Body of pancreas (tissue), 4 donors: Measurements from ENCODE around the gene KLHDC9. TPM values are rescaled to one million over a fixed set of nuclear protein-coding genes. Genes with fewer than 3 reads are reported as not detected.
A peak's percentile ranks its signal among the peaks of the same experiment; 100 is the strongest.

Experiments used
- ATAC-seq: fragments of 150-250 bp; one replicate; pipeline ENCODE4 v1.9.1; 2016
- DNase-seq, 4 donors: peaks; one replicate each; pipeline ENCODE4 v3.0.0-alpha.2; 2019
- H3K27ac ChIP-seq, 4 donors: fragments of 200-600 bp; sonication (generic); 1 replicate in 3 of 4; 2 replicates in 1 of 4; pipeline versions ENCODE4 v1.5.1 to v1.6.1; 2016 to 2019; ENCODE audit warnings: mild to moderate bottlenecking in 1 of 4, mixed read lengths in 1 of 4, moderate library complexity in 1 of 4
- H3K27me3 ChIP-seq, 2 donors: fragments of 200-600 bp; sonication (generic); one replicate each; pipeline ENCODE4 v1.6.0; 2016; ENCODE audit warnings: mild to moderate bottlenecking in 1 of 2
- H3K36me3 ChIP-seq, 2 donors: fragments of 200-600 bp; sonication (generic); replicated peaks in 1 of 2; 2 replicates each; pipeline ENCODE4 v1.5.1; 2016; ENCODE audit warnings: low read depth in 2 of 2; ENCODE audit not compliant: insufficient read depth in 1 of 2
- H3K4me1 ChIP-seq: fragments of 200-600 bp; sonication (generic); one replicate; pipeline ENCODE4 v1.6.0; 2016
- H3K4me3 ChIP-seq, 2 donors: fragments of 200-600 bp; sonication (generic); 1 replicate in 1 of 2; 2 replicates in 1 of 2; pipeline ENCODE4 v1.5.1; 2016 to 2019
- H3K9me3 ChIP-seq, 3 donors: fragments of 200-600 bp; sonication (generic); 1 replicate in 2 of 3; 2 replicates in 1 of 3; pipeline ENCODE4 v1.5.1; 2016
- CTCF ChIP-seq, 7 experiments: fragments of 450-650 bp in 4 of 7; fragments of 200-600 bp in 3 of 7; sonication (generic) in 3 of 7; IDR thresholded peaks; one replicate each; pipeline ENCODE4 v1.5.1; 2016 to 2019; ENCODE audit warnings: antibody characterized with exemption in 7 of 7
- POLR2A ChIP-seq, 3 donors: fragments of 450-650 bp; IDR thresholded peaks; one replicate each; pipeline ENCODE4 v1.6.1; 2016; ENCODE audit warnings: antibody characterized with exemption in 3 of 3, mild to moderate bottlenecking in 2 of 3
- WGBS, 2 donors: methylation state at CpG; one replicate each; pipeline ENCODE4 v1.1.5; 2017; 5-methylcytosine and 5-hydroxymethylcytosine counted together
- intact Hi-C: fragments of 100-400 bp; cut with DNase I; formaldehyde crosslinking; loops from one replicate; pipeline ENCODE4 v1.15.1; 2023
- total RNA-seq, 2 donors: library from RNA; depleted of rRNA; stranded (reverse); fragments of >200 nt; gene quantifications; one replicate each; pipeline ENCODE4 v1.1.0, GENCODE V29; 2016

The KLHDC9 gene
- total RNA-seq, 2 donors from 2014 or later: 13.5 to 22.7 TPM

GRCh38 chr1:161084597-161084988 is 13.6 kb upstream of the KLHDC9 start:
- Histone ChIP-seq H3K4me1 (peaks cover 70% of the 10 kb centered on the region), H3K36me3 (no peaks in the 10 kb centered on the region), H3K9me3 (no peaks in the 10 kb centered on the region), H3K4me3 (no peak overlapping the region), H3K27me3 (no peaks in the 10 kb centered on the region), H3K27ac (peak overlapping the region; percentile 70 to 84 (median 82))
- ATAC-seq (no peak), DNase-seq (no peak)
- intact Hi-C loops: no loop called here
- WGBS, 2 donors: 83 to 85% methylated on average over 1 of the region's 1 CpG
- TF ChIP-seq POLR2A (IDR thresholded peaks at IDR 0.05) (no peak), CTCF (IDR thresholded peaks at IDR 0.05) (no peak)

- intact Hi-C loops: no loop called here
- Histone ChIP-seq H3K4me1 (peaks cover 75% of the 10 kb centered on the region), H3K4me3 (no peak overlapping the region), H3K36me3 (no peaks in the 10 kb centered on the region), H3K27ac (peak overlapping the region in 2 of 4 donors; percentile 70 to 84), H3K9me3 (no peaks in the 10 kb centered on the region), H3K27me3 (no peaks in the 10 kb centered on the region)
- 64% methylated on average over 2 of the region's 2 CpGs; no CpG with 5 or more reads in 1 of the 2 donors for WGBS, 2 donors
- DNase-seq (no peak), ATAC-seq (no peak)
- TF ChIP-seq POLR2A (IDR thresholded peaks at IDR 0.05) (no peak), CTCF (IDR thresholded peaks at IDR 0.05) (no peak)
These were observed 13.0 kb upstream of the KLHDC9 start for GRCh38 chr1:161085165-161085564.

- Histone ChIP-seq H3K4me3 (no peak overlapping the region), H3K4me1 (peaks cover 78% of the 10 kb centered on the region), H3K9me3 (no peaks in the 10 kb centered on the region), H3K27ac (peak overlapping the region in 1 of 4 donors; percentile 13), H3K36me3 (no peaks in the 10 kb centered on the region), H3K27me3 (no peaks in the 10 kb centered on the region)
- 77 to 88% methylated on average over 4 of the region's 4 CpGs for WGBS, 2 donors
- TF ChIP-seq POLR2A (IDR thresholded peaks at IDR 0.05) (no peak), CTCF (IDR thresholded peaks at IDR 0.05) (no peak)
- DNase-seq: no peak
- ATAC-seq: no peak
- intact Hi-C loops: no loop called here
These were observed 11.7 kb upstream of the KLHDC9 start for GRCh38 chr1:161086457-161086856.

GRCh38 chr1:161088587-161089110 is 9.5 kb upstream of the KLHDC9 start:
- Histone ChIP-seq H3K9me3 (no peaks in the 10 kb centered on the region), H3K27me3 (no peaks in the 10 kb centered on the region), H3K4me3 (no peak overlapping the region), H3K36me3 (no peaks in the 10 kb centered on the region), H3K27ac (peak overlapping the region; percentile 52 to 82 (median 80)), H3K4me1 (peaks cover 66% of the 10 kb centered on the region)
- ATAC-seq (peak; percentile 58), DNase-seq (peak; percentile 42 to 62 (median 52))
- no peak for TF ChIP-seq POLR2A (IDR thresholded peaks at IDR 0.05)
- TF ChIP-seq CTCF (IDR thresholded peaks at IDR 0.05): no peak
- intact Hi-C loops: no loop called here
- WGBS, 2 donors: 48 to 66% methylated on average over 2 to 3 of the region's 3 CpGs

- WGBS, 2 donors: 18% methylated on average over 8 to 22 of the region's 22 CpGs
- Histone ChIP-seq H3K27ac (peak within 1 kb of the TSS; percentile 52 to 82 (median 80)), H3K4me1 (peaks cover 58% of the 10 kb centered on the region), H3K9me3 (no peaks in the 10 kb centered on the region), H3K4me3 (no peak within 1 kb of the TSS), H3K36me3 (no peaks in the 10 kb centered on the region), H3K27me3 (no peaks in the 10 kb centered on the region)
- intact Hi-C loops: no loop called here
- TF ChIP-seq POLR2A (IDR thresholded peaks at IDR 0.05) (peak; percentile 65 to 86 (median 80)), CTCF (IDR thresholded peaks at IDR 0.05) (no peak)
- ATAC-seq: peak; percentile 94
- DNase-seq: peak; percentile 82 to 93 (median 90)
These were observed 8.8 kb upstream of the KLHDC9 start, which contains the start of gene NECTIN4 for GRCh38 chr1:161089251-161089924. TSS of gene NECTIN4 (minus strand) at chr1:161089558. CDS start at chr1:161089296, 262 bp downstream.
